ENCODE results near the gene GLTPD2. TPM values are rescaled to one million over a fixed set of nuclear protein-coding genes. Genes with fewer than 3 reads are reported as not detected.

The GLTPD2 gene
- total and polyA plus RNA-seq, 2 experiments from 2014 or later = 40.1 to 100.0 TPM

GRCh38 chr17:4753392-4753791 is 35.4 kb upstream of the GLTPD2 start:
- H3K36me3 ChIP-seq (replicated peaks; ENCODE audit: insufficient read depth, low read depth) = no peaks in the 10 kb centered on the region
- no peaks in the 10 kb centered on the region for H3K9me2 ChIP-seq (replicated peaks; ENCODE audit: insufficient read depth)
- H3K4me1 ChIP-seq (ENCODE audit: insufficient read depth) = no peaks in the 10 kb centered on the region
- H3K27ac ChIP-seq = no peak overlapping the region
- no peaks in the 10 kb centered on the region for H4K20me1 ChIP-seq (ENCODE audit: insufficient read depth, poor library complexity, severe bottlenecking)
- peaks cover 9% of the 10 kb centered on the region for H3K27me3 ChIP-seq
- TF ChIP-seq EZH2phosphoT487 (IDR thresholded peaks at IDR 0.05; ENCODE audit: low read depth, severe bottlenecking, unreplicated experiment) = no peak
- no peak for TF ChIP-seq EZH2 (IDR thresholded peaks at IDR 0.05; ENCODE audit: borderline replicate concordance)
- TF ChIP-seq, protein P1, sequence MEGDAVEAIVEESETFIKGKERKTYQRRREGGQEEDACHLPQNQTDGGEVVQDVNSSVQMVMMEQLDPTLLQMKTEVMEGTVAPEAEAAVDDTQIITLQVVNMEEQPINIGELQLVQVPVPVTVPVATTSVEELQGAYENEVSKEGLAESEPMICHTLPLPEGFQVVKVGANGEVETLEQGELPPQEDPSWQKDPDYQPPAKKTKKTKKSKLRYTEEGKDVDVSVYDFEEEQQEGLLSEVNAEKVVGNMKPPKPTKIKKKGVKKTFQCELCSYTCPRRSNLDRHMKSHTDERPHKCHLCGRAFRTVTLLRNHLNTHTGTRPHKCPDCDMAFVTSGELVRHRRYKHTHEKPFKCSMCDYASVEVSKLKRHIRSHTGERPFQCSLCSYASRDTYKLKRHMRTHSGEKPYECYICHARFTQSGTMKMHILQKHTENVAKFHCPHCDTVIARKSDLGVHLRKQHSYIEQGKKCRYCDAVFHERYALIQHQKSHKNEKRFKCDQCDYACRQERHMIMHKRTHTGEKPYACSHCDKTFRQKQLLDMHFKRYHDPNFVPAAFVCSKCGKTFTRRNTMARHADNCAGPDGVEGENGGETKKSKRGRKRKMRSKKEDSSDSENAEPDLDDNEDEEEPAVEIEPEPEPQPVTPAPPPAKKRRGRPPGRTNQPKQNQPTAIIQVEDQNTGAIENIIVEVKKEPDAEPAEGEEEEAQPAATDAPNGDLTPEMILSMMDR (IDR thresholded peaks at IDR 0.05; ENCODE audit: poor library complexity) = no peak
- H3K4me3 ChIP-seq = no peak overlapping the region
- H2AFZ ChIP-seq = no peak overlapping the region
- no peaks in the 10 kb centered on the region for H3K9me3 ChIP-seq (ENCODE audit: low read depth)
- no peak for DNase-seq (ENCODE audit: low spot score)
- no peak overlapping the region for H3K4me2 ChIP-seq
- H3K79me2 ChIP-seq = no peaks in the 10 kb centered on the region
- WGBS (ENCODE audit: low lambda C conversion rate, missing lambda C conversion rate) = 79% methylated on average over 1 of the region's 1 CpG

DNA sequence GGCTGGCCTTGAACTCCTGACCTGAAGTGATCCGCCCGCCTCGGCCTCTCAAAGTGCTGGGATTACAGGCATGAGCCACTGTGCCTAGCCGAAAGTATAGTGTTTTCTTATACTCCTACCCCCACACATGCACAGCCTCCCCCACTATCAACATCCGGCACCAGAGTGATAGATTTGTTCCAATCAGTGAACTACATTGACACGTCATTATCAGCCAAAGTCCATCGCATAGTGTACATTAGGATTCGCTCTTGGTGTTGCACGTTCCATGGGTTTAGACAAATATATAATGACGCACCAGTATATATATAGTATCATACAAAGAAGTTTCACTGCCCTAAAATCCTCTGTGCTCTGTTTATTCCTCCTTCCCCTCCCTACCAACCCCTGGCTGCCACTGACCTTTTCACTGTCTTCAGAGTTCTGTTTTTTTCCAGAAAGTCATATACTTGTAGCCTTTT is 29.0 kb upstream of the GLTPD2 start:
- H3K9me3 ChIP-seq (ENCODE audit: low read depth) = no peaks in the 10 kb centered on the region
- no peak overlapping the region for H3K4me3 ChIP-seq
- H3K79me2 ChIP-seq = no peaks in the 10 kb centered on the region
- H2AFZ ChIP-seq = no peak overlapping the region
- no peak overlapping the region for H3K4me2 ChIP-seq
- peak overlapping the region; percentile 86 for H3K27ac ChIP-seq
- H3K36me3 ChIP-seq (replicated peaks; ENCODE audit: insufficient read depth, low read depth) = no peaks in the 10 kb centered on the region
- no peaks in the 10 kb centered on the region for H4K20me1 ChIP-seq (ENCODE audit: insufficient read depth, poor library complexity, severe bottlenecking)
- no peaks in the 10 kb centered on the region for H3K27me3 ChIP-seq
- peak; percentile 82 for DNase-seq (ENCODE audit: low spot score)
- no peaks in the 10 kb centered on the region for H3K9me2 ChIP-seq (replicated peaks; ENCODE audit: insufficient read depth)
- TF ChIP-seq, protein P1 (IDR thresholded peaks at IDR 0.05; ENCODE audit: poor library complexity) = no peak
- TF ChIP-seq EZH2 (IDR thresholded peaks at IDR 0.05; ENCODE audit: borderline replicate concordance) (no peak), EZH2phosphoT487 (IDR thresholded peaks at IDR 0.05; ENCODE audit: low read depth, severe bottlenecking, unreplicated experiment) (no peak)
- WGBS (ENCODE audit: low lambda C conversion rate, missing lambda C conversion rate) = 62% methylated on average over 10 of the region's 10 CpGs
- no peaks in the 10 kb centered on the region for H3K4me1 ChIP-seq (ENCODE audit: insufficient read depth)

DNA sequence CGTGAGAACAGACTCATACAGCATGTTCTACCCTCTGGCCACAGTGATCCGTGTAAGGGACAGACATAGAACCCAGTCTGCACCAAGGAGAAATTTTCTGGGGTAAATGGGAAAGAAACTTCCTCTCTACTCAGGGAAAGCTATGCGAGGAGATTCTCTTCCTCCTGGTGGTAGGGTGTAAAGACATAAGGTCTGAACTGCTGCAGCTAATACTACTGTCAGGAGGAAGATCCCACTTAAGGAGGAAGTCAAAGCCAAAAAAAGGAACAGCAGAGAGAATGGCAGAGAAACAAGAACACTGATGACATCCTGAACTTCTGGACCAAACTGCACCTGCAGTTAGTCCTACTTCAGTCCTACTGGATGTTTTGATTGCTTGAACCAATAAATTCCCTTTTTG is 24.2 kb upstream of the GLTPD2 start:
- DNase-seq (ENCODE audit: low spot score) = no peak
- Histone ChIP-seq H2AFZ (no peak overlapping the region), H3K9me2 (replicated peaks; ENCODE audit: insufficient read depth) (no peaks in the 10 kb centered on the region), H3K27ac (no peak overlapping the region), H3K4me3 (no peak overlapping the region), H4K20me1 (ENCODE audit: insufficient read depth, poor library complexity, severe bottlenecking) (no peaks in the 10 kb centered on the region), H3K4me1 (ENCODE audit: insufficient read depth) (no peaks in the 10 kb centered on the region), H3K27me3 (no peaks in the 10 kb centered on the region), H3K79me2 (no peaks in the 10 kb centered on the region), H3K36me3 (replicated peaks; ENCODE audit: insufficient read depth, low read depth) (no peaks in the 10 kb centered on the region), H3K9me3 (ENCODE audit: low read depth) (no peaks in the 10 kb centered on the region), H3K4me2 (no peak overlapping the region)
- TF ChIP-seq EZH2 (IDR thresholded peaks at IDR 0.05; ENCODE audit: borderline replicate concordance) (no peak), EZH2phosphoT487 (IDR thresholded peaks at IDR 0.05; ENCODE audit: low read depth, severe bottlenecking, unreplicated experiment) (no peak)
- TF ChIP-seq, protein P1 (IDR thresholded peaks at IDR 0.05; ENCODE audit: poor library complexity) = no peak
- 75% methylated on average over 3 of the region's 3 CpGs for WGBS (ENCODE audit: low lambda C conversion rate, missing lambda C conversion rate)

DNA sequence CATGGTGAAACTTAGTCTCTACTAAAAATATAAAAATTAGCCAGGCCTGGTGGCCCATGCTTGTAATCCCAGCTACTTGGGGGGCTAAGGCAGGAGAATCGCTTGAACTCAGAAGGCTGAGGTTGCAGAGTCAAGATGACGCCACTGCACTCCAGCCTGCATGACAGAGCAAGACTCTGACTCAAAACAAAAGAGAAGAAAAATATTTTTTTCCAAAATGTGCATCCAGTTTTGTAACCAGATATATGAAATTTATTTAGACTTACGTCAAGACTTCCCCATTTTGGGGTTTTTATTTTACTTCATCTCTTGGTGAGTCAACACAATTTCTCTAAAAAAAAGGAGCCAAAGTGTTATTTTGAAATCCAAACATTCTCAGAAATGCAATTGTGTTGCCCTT is 22.6 kb upstream of the GLTPD2 start:
- H4K20me1 ChIP-seq (ENCODE audit: insufficient read depth, poor library complexity, severe bottlenecking) = no peaks in the 10 kb centered on the region
- H3K27me3 ChIP-seq = no peaks in the 10 kb centered on the region
- WGBS (ENCODE audit: low lambda C conversion rate, missing lambda C conversion rate) = 93% methylated on average over 3 of the region's 3 CpGs
- DNase-seq (ENCODE audit: low spot score) = no peak
- H3K79me2 ChIP-seq = no peaks in the 10 kb centered on the region
- no peak for TF ChIP-seq EZH2 (IDR thresholded peaks at IDR 0.05; ENCODE audit: borderline replicate concordance)
- TF ChIP-seq, protein P1 (IDR thresholded peaks at IDR 0.05; ENCODE audit: poor library complexity) = no peak
- no peak overlapping the region for H3K4me2 ChIP-seq
- no peaks in the 10 kb centered on the region for H3K9me3 ChIP-seq (ENCODE audit: low read depth)
- H3K4me1 ChIP-seq (ENCODE audit: insufficient read depth) = peaks cover 3% of the 10 kb centered on the region
- H3K27ac ChIP-seq = no peak overlapping the region
- no peaks in the 10 kb centered on the region for H3K9me2 ChIP-seq (replicated peaks; ENCODE audit: insufficient read depth)
- H3K4me3 ChIP-seq = no peak overlapping the region
- no peak overlapping the region for H2AFZ ChIP-seq
- H3K36me3 ChIP-seq (replicated peaks; ENCODE audit: insufficient read depth, low read depth) = no peaks in the 10 kb centered on the region

Data from hepatocyte (in vitro differentiated cells).